Measurements from ENCODE around the gene HNRNPLL. TPM values are rescaled to one million over a fixed set of nuclear protein-coding genes. Genes with fewer than 3 reads are reported as not detected.

Gene HNRNPLL
- total RNA-seq, 1 donor from 2014 or later = 55.9 TPM

DNA sequence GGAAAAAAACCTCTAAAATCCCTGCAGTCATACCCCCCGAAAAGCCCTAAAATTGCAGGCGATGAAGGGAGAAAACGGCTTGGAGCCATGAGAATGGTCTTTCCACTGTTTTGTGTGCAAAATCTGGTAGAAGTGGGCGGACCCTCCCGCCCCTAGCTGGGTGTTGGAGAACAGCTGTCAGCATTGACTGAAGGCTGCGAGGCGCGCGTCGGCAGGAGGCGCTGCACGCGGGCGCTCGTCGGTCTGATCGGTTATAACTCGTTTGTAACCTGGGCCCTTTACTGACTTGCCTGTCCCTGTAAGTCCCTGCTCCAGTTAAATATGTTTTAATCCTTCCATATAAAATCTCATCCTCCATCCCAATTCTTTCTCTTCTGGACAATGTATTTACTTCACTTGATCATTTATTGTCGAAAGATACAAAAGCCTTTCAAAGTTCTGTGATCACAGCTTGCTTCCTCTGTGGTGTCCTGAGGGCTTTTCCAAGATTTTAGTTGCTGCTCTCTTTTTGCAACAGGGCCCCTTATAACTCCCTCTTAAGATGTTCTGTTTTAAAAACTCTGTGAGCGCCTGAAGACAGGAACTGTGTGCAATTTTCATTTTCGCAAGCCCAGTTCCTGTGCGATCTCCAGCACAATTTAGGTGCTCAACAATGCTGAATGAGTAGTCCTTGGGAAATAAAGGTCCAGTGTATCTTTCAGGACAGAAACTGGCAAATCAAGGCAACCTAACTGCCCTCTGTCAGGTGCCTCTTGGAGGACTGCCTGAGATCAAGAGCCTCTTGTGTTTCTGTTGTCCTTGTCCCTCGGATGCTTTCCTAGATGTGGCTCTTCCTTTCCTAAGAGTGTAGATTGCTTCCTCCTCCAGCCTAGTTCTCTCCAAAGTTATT lies 918 bp upstream of the HNRNPLL start:
- Mint-ChIP-seq H3K4me3 (ENCODE audit: unreplicated experiment) (peak overlapping the region; percentile 91), H3K4me1 (ENCODE audit: low read depth, unreplicated experiment) (peaks cover 17% of the 10 kb centered on the region), H3K27me3 (ENCODE audit: low read depth, unreplicated experiment) (no peaks in the 10 kb centered on the region), H3K36me3 (ENCODE audit: low read depth, unreplicated experiment) (no peaks in the 10 kb centered on the region), H3K27ac (ENCODE audit: unreplicated experiment) (peak overlapping the region; percentile 78), H3K9me3 (ENCODE audit: unreplicated experiment) (no peaks in the 10 kb centered on the region)
- Histone ChIP-seq H3K9ac (ENCODE audit: low read length) (peak overlapping the region; percentile 77), H3K36me3 (ENCODE audit: insufficient read depth, low read length) (no peaks in the 10 kb centered on the region), H3K79me2 (ENCODE audit: insufficient read depth, low read length) (peaks cover 38% of the 10 kb centered on the region), H3K4me3 (ENCODE audit: insufficient read depth, low read depth, low read length) (peak overlapping the region; percentile 71), H4K20me1 (ENCODE audit: insufficient read depth, low read length) (peaks cover 23% of the 10 kb centered on the region), H3K4me1 (ENCODE audit: insufficient read depth, low read length) (peaks cover 9% of the 10 kb centered on the region), H3K27me3 (ENCODE audit: insufficient read depth, low read length) (no peaks in the 10 kb centered on the region), H3K27ac (ENCODE audit: low read depth, low read length) (peak overlapping the region; percentile 48), H3K9me3 (ENCODE audit: insufficient read depth, low read depth, low read length) (no peaks in the 10 kb centered on the region), H3K4me2 (ENCODE audit: low read length) (peak overlapping the region; percentile 96), H2AFZ (ENCODE audit: low read depth, low read length) (peak overlapping the region; percentile 94)
- DNase-seq (ENCODE audit: low read depth) (peak; percentile 56), FAIRE-seq (no peak)
- TF ChIP-seq CTCF (IDR thresholded peaks at IDR 0.05; ENCODE audit: insufficient read depth, low read depth, low read length) (peak; percentile 66), EZH2 (IDR thresholded peaks at IDR 0.05; ENCODE audit: insufficient read depth, low read length) (no peak)

DNA sequence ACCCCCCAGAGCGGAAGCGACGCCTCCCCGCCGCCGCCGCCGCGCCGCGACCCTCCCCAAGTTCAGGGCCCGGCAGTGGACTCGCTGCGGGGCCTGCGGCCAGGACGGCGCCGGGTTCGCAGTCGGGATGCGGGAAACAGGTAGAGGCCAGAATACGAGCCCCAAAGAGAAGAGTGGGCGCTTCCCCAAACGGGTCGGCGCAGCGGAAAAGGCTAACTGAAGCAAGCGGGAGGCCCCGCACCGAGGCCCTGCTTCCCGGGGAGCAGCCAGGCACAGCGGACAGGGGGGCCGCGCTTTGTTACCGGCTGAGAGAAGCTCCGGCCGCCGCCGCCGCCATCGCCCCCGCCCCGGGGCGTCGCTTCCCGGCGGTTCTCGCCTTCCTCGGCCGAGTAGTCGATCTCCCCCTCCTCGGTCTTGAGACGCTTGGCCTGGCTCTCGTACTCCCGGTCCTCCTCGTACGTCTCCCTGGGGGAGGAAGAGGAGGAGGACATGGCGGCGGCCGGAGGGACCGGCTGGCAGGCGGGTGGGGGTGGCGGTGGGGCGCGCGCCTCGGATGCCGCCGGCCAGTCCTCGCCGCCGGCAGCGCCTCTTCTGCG lies 494 bp downstream of the HNRNPLL start:
- no peak for DNase-seq (ENCODE audit: low read depth)
- H3K4me3 ChIP-seq (ENCODE audit: insufficient read depth, low read depth, low read length) = peak overlapping the region; percentile 71
- FAIRE-seq = no peak
- Mint-ChIP-seq H3K27me3 (ENCODE audit: low read depth, unreplicated experiment) (no peaks in the 10 kb centered on the region), H3K4me1 (ENCODE audit: low read depth, unreplicated experiment) (peaks cover 22% of the 10 kb centered on the region), H3K4me3 (ENCODE audit: unreplicated experiment) (peak overlapping the region; percentile 91), H3K9me3 (ENCODE audit: unreplicated experiment) (no peaks in the 10 kb centered on the region), H3K36me3 (ENCODE audit: low read depth, unreplicated experiment) (no peaks in the 10 kb centered on the region), H3K27ac (ENCODE audit: unreplicated experiment) (peak overlapping the region; percentile 78)
- H3K36me3 ChIP-seq (ENCODE audit: insufficient read depth, low read length) = no peaks in the 10 kb centered on the region
- H3K9ac ChIP-seq (ENCODE audit: low read length) = peak overlapping the region; percentile 94
- H2AFZ ChIP-seq (ENCODE audit: low read depth, low read length) = peak overlapping the region; percentile 44
- H3K4me1 ChIP-seq (ENCODE audit: insufficient read depth, low read length) = peaks cover 15% of the 10 kb centered on the region
- H3K79me2 ChIP-seq (ENCODE audit: insufficient read depth, low read length) = peaks cover 51% of the 10 kb centered on the region
- TF ChIP-seq CTCF (IDR thresholded peaks at IDR 0.05; ENCODE audit: insufficient read depth, low read depth, low read length) = no peak
- no peak for TF ChIP-seq EZH2 (IDR thresholded peaks at IDR 0.05; ENCODE audit: insufficient read depth, low read length)
- no peaks in the 10 kb centered on the region for H3K27me3 ChIP-seq (ENCODE audit: insufficient read depth, low read length)
- peak overlapping the region; percentile 96 for H3K4me2 ChIP-seq (ENCODE audit: low read length)
- no peaks in the 10 kb centered on the region for H3K9me3 ChIP-seq (ENCODE audit: insufficient read depth, low read depth, low read length)
- H4K20me1 ChIP-seq (ENCODE audit: insufficient read depth, low read length) = peaks cover 37% of the 10 kb centered on the region
- peak overlapping the region; percentile 86 for H3K27ac ChIP-seq (ENCODE audit: low read depth, low read length)

Measured in astrocyte (in vitro differentiated cells and primary cell).